Body of pancreas (tissue), 4 donors: ENCODE measurements around the gene RANBP17. TPM values are rescaled to one million over a fixed set of nuclear protein-coding genes. Genes with fewer than 3 reads are reported as not detected.

ENCODE experiments used
- ATAC-seq: fragments of 150-250 bp; one replicate; pipeline ENCODE4 v1.9.1; 2016
- DNase-seq, 4 donors: peaks; one replicate each; pipeline ENCODE4 v3.0.0-alpha.2; 2019
- H3K27ac ChIP-seq, 4 donors: fragments of 200-600 bp; sonication (generic); 1 replicate in 3 of 4; 2 replicates in 1 of 4; pipeline versions ENCODE4 v1.5.1 to v1.6.1; 2016 to 2019; ENCODE audit warnings: mild to moderate bottlenecking in 1 of 4, mixed read lengths in 1 of 4, moderate library complexity in 1 of 4
- H3K27me3 ChIP-seq, 2 donors: fragments of 200-600 bp; sonication (generic); one replicate each; pipeline ENCODE4 v1.6.0; 2016; ENCODE audit warnings: mild to moderate bottlenecking in 1 of 2
- H3K36me3 ChIP-seq, 2 donors: fragments of 200-600 bp; sonication (generic); replicated peaks in 1 of 2; 2 replicates each; pipeline ENCODE4 v1.5.1; 2016; ENCODE audit warnings: low read depth in 2 of 2; ENCODE audit not compliant: insufficient read depth in 1 of 2
- H3K4me1 ChIP-seq: fragments of 200-600 bp; sonication (generic); one replicate; pipeline ENCODE4 v1.6.0; 2016
- H3K4me3 ChIP-seq, 2 donors: fragments of 200-600 bp; sonication (generic); 1 replicate in 1 of 2; 2 replicates in 1 of 2; pipeline ENCODE4 v1.5.1; 2016 to 2019
- H3K9me3 ChIP-seq, 3 donors: fragments of 200-600 bp; sonication (generic); 1 replicate in 2 of 3; 2 replicates in 1 of 3; pipeline ENCODE4 v1.5.1; 2016
- POLR2A ChIP-seq, 3 donors: fragments of 450-650 bp; IDR thresholded peaks; one replicate each; pipeline ENCODE4 v1.6.1; 2016; ENCODE audit warnings: antibody characterized with exemption in 3 of 3, mild to moderate bottlenecking in 2 of 3
- WGBS, 2 donors: methylation state at CpG; one replicate each; pipeline ENCODE4 v1.1.5; 2017; 5-methylcytosine and 5-hydroxymethylcytosine counted together
- intact Hi-C: fragments of 100-400 bp; cut with DNase I; formaldehyde crosslinking; loops from one replicate; pipeline ENCODE4 v1.15.1; 2023
- total RNA-seq, 2 donors: library from RNA; depleted of rRNA; stranded (reverse); fragments of >200 nt; gene quantifications; one replicate each; pipeline ENCODE4 v1.1.0, GENCODE V29; 2016
- TF ChIP-seq, protein P1 (sequence below), 7 experiments: fragments of 450-650 bp in 4 of 7; fragments of 200-600 bp in 3 of 7; sonication (generic) in 3 of 7; IDR thresholded peaks; one replicate each; pipeline ENCODE4 v1.5.1; 2016 to 2019; ENCODE audit warnings: antibody characterized with exemption in 7 of 7

The RANBP17 gene
- total RNA-seq, 2 donors from 2014 or later: 6.6 to 9.1 TPM

GRCh38 chr5:171310819-171311321 lies 449.1 kb downstream of the RANBP17 start:
- Histone ChIP-seq H3K36me3 (no peaks in the 10 kb centered on the region), H3K4me3 (no peak overlapping the region), H3K27me3 (peaks cover 5 to 85% of the 10 kb centered on the region in 2 donors), H3K9me3 (no peaks in the 10 kb centered on the region), H3K27ac (no peak overlapping the region), H3K4me1 (peaks cover 57% of the 10 kb centered on the region)
- ATAC-seq: no peak
- no peak for DNase-seq
- 1 to 4% methylated on average over 29 to 41 of the region's 41 CpGs for WGBS, 2 donors
- intact Hi-C loops: no loop called here
- TF ChIP-seq, protein P1, sequence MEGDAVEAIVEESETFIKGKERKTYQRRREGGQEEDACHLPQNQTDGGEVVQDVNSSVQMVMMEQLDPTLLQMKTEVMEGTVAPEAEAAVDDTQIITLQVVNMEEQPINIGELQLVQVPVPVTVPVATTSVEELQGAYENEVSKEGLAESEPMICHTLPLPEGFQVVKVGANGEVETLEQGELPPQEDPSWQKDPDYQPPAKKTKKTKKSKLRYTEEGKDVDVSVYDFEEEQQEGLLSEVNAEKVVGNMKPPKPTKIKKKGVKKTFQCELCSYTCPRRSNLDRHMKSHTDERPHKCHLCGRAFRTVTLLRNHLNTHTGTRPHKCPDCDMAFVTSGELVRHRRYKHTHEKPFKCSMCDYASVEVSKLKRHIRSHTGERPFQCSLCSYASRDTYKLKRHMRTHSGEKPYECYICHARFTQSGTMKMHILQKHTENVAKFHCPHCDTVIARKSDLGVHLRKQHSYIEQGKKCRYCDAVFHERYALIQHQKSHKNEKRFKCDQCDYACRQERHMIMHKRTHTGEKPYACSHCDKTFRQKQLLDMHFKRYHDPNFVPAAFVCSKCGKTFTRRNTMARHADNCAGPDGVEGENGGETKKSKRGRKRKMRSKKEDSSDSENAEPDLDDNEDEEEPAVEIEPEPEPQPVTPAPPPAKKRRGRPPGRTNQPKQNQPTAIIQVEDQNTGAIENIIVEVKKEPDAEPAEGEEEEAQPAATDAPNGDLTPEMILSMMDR (IDR thresholded peaks at IDR 0.05): no peak
- no peak for TF ChIP-seq POLR2A (IDR thresholded peaks at IDR 0.05)

DNA sequence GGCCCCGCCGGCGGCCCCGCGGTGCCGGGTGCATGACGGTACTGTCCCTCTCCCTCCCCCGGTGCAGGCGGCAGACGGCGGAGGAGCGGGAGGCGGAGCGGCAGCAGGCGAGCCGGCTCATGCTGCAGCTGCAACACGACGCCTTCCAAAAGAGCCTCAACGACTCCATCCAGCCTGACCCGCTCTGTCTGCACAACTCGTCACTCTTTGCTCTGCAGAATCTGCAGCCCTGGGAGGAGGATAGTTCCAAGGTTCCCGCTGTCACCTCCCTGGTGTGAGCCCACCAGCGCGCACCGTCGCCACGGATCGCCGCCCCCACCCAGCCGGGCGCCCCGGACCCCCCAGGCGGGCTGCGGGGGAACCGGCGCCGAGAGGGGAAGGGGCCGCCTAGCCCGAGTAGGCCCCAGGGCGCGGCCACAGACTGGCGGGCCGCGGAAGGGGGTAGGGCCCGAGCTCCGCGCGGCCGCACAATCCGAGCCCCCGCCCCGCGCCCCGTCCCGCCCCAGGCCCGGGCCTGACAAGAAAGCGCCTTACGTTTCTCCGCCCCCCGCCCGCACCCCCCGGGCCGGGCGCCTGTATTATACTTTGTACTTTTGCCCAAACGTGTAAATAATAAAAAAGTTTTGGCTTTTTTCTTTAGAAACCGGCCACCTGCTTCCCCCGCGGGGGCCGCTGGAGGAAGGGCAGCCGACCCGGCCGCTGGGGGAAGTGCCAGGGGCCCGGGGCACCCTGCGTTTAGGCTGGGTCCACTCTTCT lies 449.7 kb downstream of the RANBP17 start:
- intact Hi-C loops: no loop called here
- Histone ChIP-seq H3K27me3 (peaks cover 5 to 85% of the 10 kb centered on the region in 2 donors), H3K9me3 (no peaks in the 10 kb centered on the region), H3K27ac (no peak overlapping the region), H3K4me1 (peaks cover 63% of the 10 kb centered on the region), H3K4me3 (no peak overlapping the region), H3K36me3 (no peaks in the 10 kb centered on the region)
- DNase-seq (no peak), ATAC-seq (no peak)
- 2 to 7% methylated on average over 19 to 70 of the region's 74 CpGs for WGBS, 2 donors
- TF ChIP-seq, protein P1 (IDR thresholded peaks at IDR 0.05): no peak
- no peak for TF ChIP-seq POLR2A (IDR thresholded peaks at IDR 0.05)

DNA sequence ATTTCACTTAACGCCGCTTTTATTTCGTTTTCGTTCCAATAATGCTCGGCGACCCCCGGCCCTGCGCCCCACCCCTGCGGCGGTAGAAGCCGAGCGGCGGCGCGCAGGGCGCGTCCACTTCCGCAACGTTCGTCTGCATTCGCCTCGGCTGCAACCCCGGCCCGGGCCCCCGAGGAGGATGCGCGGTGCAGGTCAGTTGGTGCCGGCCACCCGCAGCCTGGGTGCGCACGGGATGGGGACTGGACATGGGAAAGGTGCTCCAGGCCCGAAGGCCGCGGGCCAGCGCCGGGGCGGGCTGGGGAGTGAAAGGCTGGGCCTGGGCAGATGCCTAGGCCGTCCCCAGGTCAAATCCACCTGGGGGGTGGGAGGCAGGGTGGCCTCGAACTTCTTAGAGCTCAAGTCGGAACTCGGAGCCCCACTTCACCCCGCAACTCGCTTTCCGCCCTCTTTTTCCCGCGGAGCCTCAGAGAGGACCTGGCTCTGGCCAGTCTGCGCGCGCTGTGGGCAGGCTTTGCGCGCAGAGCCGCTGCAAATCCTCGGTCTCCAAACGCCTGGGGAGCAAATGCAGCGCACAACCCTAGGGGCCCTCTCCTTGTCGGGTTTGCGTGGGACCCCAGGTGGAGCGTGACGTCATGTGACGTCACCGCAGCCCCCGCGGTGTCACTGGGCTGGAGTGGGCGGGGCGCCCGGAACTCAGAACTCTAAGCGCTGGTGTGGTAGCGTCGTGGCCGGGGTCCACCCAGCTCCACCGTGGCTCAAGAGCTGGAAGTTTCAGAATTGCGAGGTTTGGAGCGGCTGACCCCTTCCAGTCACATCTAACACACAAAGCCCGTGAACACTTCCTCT lies 450.5 kb downstream of the RANBP17 start:
- intact Hi-C loops: no loop called here
- ATAC-seq: no peak
- TF ChIP-seq, protein P1 (IDR thresholded peaks at IDR 0.05): no peak
- TF ChIP-seq POLR2A (IDR thresholded peaks at IDR 0.05): no peak
- DNase-seq: no peak
- H3K9me3 ChIP-seq: no peaks in the 10 kb centered on the region
- H3K4me3 ChIP-seq: no peak overlapping the region
- H3K27me3 ChIP-seq: peaks cover 5 to 94% of the 10 kb centered on the region in 2 donors
- no peak overlapping the region for H3K27ac ChIP-seq
- H3K4me1 ChIP-seq: peaks cover 71% of the 10 kb centered on the region
- no peaks in the 10 kb centered on the region for H3K36me3 ChIP-seq
- 3 to 4% methylated on average over 35 to 74 of the region's 74 CpGs for WGBS, 2 donors

DNA sequence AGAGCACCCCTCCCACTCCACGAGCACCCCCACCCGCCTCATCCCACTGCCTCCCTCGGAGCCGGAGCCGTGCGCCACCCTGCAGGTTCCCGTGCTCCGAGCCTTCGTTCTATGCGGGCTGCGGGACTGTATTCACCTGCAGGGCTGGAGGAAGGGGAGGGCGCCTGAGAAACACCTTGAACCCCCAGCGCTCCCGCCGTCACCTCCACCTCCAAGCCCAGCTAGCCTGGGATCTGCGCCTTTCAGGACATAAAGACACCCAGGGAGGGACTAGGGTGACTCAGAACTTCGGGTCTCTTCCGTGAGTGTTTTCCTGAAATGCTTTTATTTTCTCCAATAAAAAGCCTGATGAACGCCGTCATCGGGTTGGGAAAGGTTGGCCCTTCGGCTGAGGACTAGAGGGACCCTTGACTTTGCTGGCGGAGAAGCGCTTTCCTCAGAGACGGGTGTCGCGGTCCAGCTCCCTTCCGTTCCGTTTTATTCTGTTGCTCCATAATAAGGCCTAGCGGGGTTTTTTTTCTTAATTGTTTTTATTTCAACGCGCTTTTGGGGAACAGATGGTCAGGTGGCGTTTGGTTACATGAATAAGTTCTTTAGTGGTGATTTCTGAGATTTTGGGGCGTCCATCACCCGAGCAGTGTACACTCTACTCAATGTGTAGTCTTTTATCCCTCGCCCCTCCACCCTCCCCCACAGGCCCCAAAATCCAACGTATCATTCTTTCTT lies 451.8 kb downstream of the RANBP17 start:
- WGBS, 2 donors: 4 to 11% methylated on average over 32 to 36 of the region's 37 CpGs
- ATAC-seq (no peak), DNase-seq (no peak)
- intact Hi-C loops: no loop called here
- Histone ChIP-seq H3K4me3 (no peak overlapping the region), H3K27ac (no peak overlapping the region), H3K4me1 (peaks cover 67% of the 10 kb centered on the region), H3K9me3 (no peaks in the 10 kb centered on the region), H3K27me3 (peaks cover 0 to 94% of the 10 kb centered on the region in 2 donors), H3K36me3 (no peaks in the 10 kb centered on the region)
- no peak for TF ChIP-seq POLR2A (IDR thresholded peaks at IDR 0.05)
- TF ChIP-seq, protein P1 (IDR thresholded peaks at IDR 0.05): no peak
